Activated T-helper 1 cell treated with anti-CD3 and anti-CD28 coated beads, Interleukin-12 subunit alpha, Interleukin-12 subunit beta, Interleukin-2, Interleukin-4 antibody, amounts not matched to agents 30 ng/mL and 10 ng/mL and 1 ng/mL, durations not matched to agents 14 hours and 24 hours and 36 hours (primary cell): ENCODE measurements around the gene KCNIP2. TPM values are rescaled to one million over a fixed set of nuclear protein-coding genes. Genes with fewer than 3 reads are reported as not detected.

Source experiments
- DNase-seq: peaks from one replicate; pipeline ENCODE4 v3.0.0; 2021; ENCODE audit warnings: low spot score
- H3K27ac Mint-ChIP-seq: one replicate; pipeline ENCODE4 v1.8.0; 2021; ENCODE audit warnings: mild to moderate bottlenecking, mixed read lengths
- H3K27me3 Mint-ChIP-seq: one replicate; pipeline ENCODE4 v1.8.0; 2022; ENCODE audit warnings: mild to moderate bottlenecking, moderate library complexity, mixed read lengths; ENCODE audit not compliant: insufficient read depth
- H3K36me3 Mint-ChIP-seq: one replicate; pipeline ENCODE4 v1.8.0; 2021; ENCODE audit warnings: low read depth, mixed read lengths
- H3K4me1 Mint-ChIP-seq: one replicate; pipeline ENCODE4 v1.8.0; 2021; ENCODE audit warnings: low read depth, mixed read lengths
- H3K4me3 Mint-ChIP-seq: one replicate; pipeline ENCODE4 v1.8.0; 2021; ENCODE audit warnings: mild to moderate bottlenecking, moderate library complexity, mixed read lengths
- H3K9me3 Mint-ChIP-seq: one replicate; pipeline ENCODE4 v1.8.0; 2021; ENCODE audit warnings: mixed read lengths
- intact Hi-C: fragments of 100-400 bp; cut with micrococcal nuclease; formaldehyde crosslinking; loops from one replicate; pipeline ENCODE4 v1.15.1; 2024
- total RNA-seq: library from RNA; stranded (reverse); gene quantifications from 2 replicates; pipeline ENCODE4 v1.2.3, GENCODE V29; 2022

Gene KCNIP2
- total RNA-seq, 1 donor from 2014 or later: 2.5 TPM

- intact Hi-C loops: loop anchor here (1.0 to 5.0 kb wide), 5 partner anchors 9 to 882 kb away; partner anchors contain the start of genes ARL3, NPM3, OGA and SFXN2
- Mint-ChIP-seq H3K9me3 (no peaks in the 10 kb centered on the region), H3K27me3 (no peaks in the 10 kb centered on the region), H3K4me1 (peaks cover 51% of the 10 kb centered on the region), H3K27ac (peak overlapping the region; percentile 94), H3K4me3 (peak overlapping the region; percentile 79), H3K36me3 (peaks cover 7% of the 10 kb centered on the region)
- peak; percentile 85 for DNase-seq
Measured at GRCh38 chr10:101830322-101831168, 13.1 kb downstream of the KCNIP2 start.

DNA sequence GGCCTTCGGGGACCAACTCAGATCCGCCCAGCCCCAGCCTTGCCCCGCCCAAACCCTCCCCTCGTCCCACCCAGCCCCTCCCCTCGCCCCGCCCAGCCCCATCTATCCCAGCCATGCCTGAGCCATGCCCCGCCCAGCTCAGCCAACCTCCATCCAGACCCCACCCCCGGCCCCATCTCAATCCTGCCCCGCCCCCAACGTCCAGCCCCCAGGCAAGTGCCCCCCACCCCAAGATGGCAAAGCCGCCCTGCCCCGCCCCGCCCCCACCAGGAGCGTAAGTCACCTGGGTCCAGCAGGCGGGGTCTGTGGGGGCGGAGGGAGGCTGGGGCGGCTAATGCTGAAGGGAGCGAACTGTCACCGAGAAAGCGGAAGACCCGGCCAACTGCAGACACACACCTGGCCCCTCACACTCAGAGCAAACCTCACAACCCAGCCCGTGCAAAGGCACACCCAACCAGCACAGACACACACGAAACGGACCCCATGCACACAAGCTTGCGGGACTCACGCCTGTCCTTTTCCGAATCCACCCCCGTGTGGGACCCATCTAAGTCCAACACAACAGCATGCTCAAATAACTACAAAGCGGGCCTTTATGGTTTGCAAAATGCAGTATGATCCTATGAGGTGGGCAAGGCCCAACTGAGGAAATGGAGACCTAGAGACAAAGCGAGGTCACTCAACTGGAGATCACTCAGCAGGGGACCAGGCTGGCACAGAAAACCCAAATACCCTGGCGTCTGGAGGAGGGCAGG, 13.9 kb downstream of the KCNIP2 start:
- Mint-ChIP-seq H3K4me3 (peak overlapping the region; percentile 79), H3K27me3 (no peaks in the 10 kb centered on the region), H3K27ac (peak overlapping the region; percentile 94), H3K9me3 (no peaks in the 10 kb centered on the region), H3K4me1 (peaks cover 45% of the 10 kb centered on the region), H3K36me3 (peaks cover 6% of the 10 kb centered on the region)
- intact Hi-C loops: loop anchor here (1.0 to 5.0 kb wide), 4 partner anchors 11 to 883 kb away; partner anchors contain the start of genes ARL3, NPM3, OGA and SFXN2
- peak; percentile 43 for DNase-seq

DNA sequence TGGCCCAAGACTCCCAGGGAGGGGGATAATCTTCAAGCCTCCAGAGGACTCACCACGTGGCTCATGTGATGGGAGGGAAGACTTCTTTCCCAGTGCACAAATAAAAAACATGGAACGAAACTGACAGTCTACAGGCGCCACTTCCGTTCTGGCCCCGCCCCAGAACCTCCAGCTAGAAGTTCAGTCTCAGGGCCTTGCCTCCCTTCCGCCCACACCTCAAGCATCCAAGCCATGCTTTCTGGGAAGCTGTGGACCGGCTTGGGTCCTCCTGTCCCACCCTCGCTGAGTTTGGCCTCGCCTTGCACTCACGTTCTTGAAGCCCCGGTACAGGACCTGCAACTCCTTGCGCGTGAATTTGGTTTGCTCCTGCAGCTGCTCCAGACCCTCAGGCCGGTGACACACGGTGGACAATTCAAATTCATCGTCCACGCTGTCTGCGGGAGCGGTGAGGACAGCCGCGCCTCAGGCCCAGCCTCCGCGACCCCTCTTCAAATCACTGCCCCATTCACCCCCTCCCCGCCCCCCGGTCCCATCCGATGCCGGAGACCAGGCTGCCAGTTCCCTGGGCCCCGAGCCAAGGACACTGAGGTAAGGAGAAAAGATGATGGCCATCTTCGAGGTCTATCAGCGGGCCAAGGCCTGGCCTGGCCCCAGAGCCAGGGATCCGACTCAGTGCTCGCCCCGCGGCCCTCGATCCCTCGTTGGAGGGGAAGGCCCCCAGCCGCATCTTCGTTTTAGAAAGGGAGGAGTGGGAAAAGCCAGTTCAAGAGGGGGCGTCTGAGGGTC, 14.6 kb downstream of the KCNIP2 start:
- peak overlapping the region; percentile 4 for H3K4me3 Mint-ChIP-seq
- H3K4me1 Mint-ChIP-seq: peaks cover 37% of the 10 kb centered on the region
- H3K27ac Mint-ChIP-seq: no peak overlapping the region
- intact Hi-C loops: no loop called here
- no peak for DNase-seq
- no peaks in the 10 kb centered on the region for H3K9me3 Mint-ChIP-seq
- no peaks in the 10 kb centered on the region for H3K27me3 Mint-ChIP-seq
- peaks cover 5% of the 10 kb centered on the region for H3K36me3 Mint-ChIP-seq

DNA sequence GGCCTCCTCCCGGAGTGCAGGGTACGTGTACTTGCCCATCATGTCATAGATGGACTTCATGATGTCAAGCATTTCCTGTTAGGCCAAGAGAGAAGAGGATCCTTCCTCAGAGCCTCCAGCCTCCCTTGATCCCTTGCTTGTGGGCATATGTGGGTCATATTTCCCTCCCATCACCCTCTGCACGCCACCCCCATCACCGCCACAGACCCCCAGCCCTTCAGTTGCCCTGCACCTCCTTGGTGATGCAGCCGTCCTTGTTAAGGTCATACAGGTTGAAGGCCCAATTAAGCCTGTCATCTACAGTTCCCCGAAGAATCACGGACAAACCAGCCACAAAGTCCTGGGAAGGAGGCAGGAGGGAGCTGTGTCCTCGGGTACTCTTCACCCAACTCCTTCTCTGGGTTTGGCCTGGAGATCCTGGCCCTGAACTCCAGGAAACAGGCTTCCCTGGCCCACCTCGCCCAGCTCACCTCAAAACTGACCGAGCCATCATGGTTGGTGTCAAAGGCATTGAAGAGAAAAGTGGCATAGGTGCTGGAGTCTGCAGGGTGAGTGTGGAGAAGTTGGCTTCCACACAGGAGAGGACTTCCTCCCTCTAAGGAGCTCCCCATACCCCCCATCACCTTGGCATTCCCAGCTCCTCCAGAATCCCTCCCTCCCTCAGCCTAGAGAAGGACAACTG, 15.5 kb downstream of the KCNIP2 start:
- Mint-ChIP-seq H3K4me3 (no peak overlapping the region), H3K9me3 (no peaks in the 10 kb centered on the region), H3K27ac (no peak overlapping the region), H3K27me3 (no peaks in the 10 kb centered on the region), H3K4me1 (peaks cover 28% of the 10 kb centered on the region), H3K36me3 (peaks cover 5% of the 10 kb centered on the region)
- intact Hi-C loops: no loop called here
- DNase-seq: no peak

GRCh38 chr10:101826852-101827434, 16.7 kb downstream of the KCNIP2 start:
- H3K4me1 Mint-ChIP-seq: peaks cover 23% of the 10 kb centered on the region
- intact Hi-C loops: no loop called here
- H3K4me3 Mint-ChIP-seq: no peak overlapping the region
- no peaks in the 10 kb centered on the region for H3K9me3 Mint-ChIP-seq
- no peaks in the 10 kb centered on the region for H3K27me3 Mint-ChIP-seq
- H3K27ac Mint-ChIP-seq: peak overlapping the region; percentile 28
- DNase-seq: no peak
- H3K36me3 Mint-ChIP-seq: peaks cover 7% of the 10 kb centered on the region

GRCh38 chr10:101824736-101825135, 18.9 kb downstream of the KCNIP2 start:
- intact Hi-C loops: no loop called here

DNA sequence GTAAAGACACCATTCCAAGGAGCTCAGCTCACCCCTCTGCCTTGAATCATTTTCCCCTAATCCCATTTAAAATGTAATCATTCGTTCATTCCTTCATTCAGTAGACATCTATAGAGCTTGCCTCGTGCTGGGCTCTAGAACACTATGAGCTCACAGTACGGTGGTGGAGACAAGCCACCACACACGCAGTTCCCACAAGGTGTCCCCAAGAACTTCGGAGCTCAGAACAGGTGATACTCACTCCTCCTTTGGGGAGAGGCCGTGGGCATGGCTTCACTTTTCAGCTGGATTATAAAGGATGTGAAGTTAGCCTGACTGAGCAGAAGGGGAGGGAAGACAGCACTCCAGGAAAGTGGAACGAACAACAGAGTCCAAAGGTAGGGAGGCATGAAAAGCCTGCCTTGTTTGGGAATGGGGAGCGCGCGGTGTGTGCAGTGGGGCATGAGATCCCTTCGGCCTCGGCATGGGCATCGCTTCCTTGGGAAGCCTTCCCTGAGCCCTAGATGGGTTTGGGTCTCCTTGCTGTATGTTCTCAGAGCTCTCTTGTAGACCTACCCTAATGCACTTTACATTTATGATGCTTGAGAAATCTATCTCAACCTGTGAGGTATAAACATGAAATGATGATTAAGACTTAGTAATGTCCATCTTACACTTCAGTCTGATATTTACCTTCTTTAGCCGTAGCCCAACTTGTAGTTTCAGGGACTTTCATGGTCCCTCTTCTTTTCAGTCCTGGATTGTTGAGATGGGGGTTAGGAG, 24.5 kb downstream of the KCNIP2 start:
- intact Hi-C loops: loop anchor here (1.0 to 10.0 kb wide), 12 partner anchors 11 to 1374 kb away; partner anchors contain the start of genes ARMH3, BTRC, NFKB2 and NPM3
- peak overlapping the region; percentile 100 for H3K4me3 Mint-ChIP-seq
- peak; percentile 40 for DNase-seq
- H3K36me3 Mint-ChIP-seq: peaks cover 22% of the 10 kb centered on the region
- H3K27ac Mint-ChIP-seq: peak overlapping the region; percentile 100
- H3K27me3 Mint-ChIP-seq: peaks cover 3% of the 10 kb centered on the region
- H3K4me1 Mint-ChIP-seq: peaks cover 50% of the 10 kb centered on the region
- no peaks in the 10 kb centered on the region for H3K9me3 Mint-ChIP-seq

More at GRCh38 chr10:101824736-101825135, 18.9 kb downstream of the KCNIP2 start:
- no peak overlapping the region for H3K27ac Mint-ChIP-seq
- no peaks in the 10 kb centered on the region for H3K9me3 Mint-ChIP-seq
- no peak for DNase-seq
- H3K27me3 Mint-ChIP-seq: no peaks in the 10 kb centered on the region
- peaks cover 11% of the 10 kb centered on the region for H3K36me3 Mint-ChIP-seq
- H3K4me1 Mint-ChIP-seq: peaks cover 11% of the 10 kb centered on the region
- H3K4me3 Mint-ChIP-seq: no peak overlapping the region

GRCh38 chr10:101818119-101818871, 25.3 kb downstream of the KCNIP2 start, which contains the start of gene OGA:
TSS of gene OGA (minus strand) at chr10:101818444. CDS start at chr10:101818022, 422 bp downstream.
- Mint-ChIP-seq H3K36me3 (peaks cover 29% of the 10 kb centered on the region), H3K9me3 (no peaks in the 10 kb centered on the region), H3K4me3 (peak within 1 kb of the TSS; percentile 100), H3K27me3 (peaks cover 3% of the 10 kb centered on the region), H3K27ac (peak within 1 kb of the TSS; percentile 100), H3K4me1 (peaks cover 57% of the 10 kb centered on the region)
- DNase-seq: peak; percentile 97
- intact Hi-C loops: loop anchor here (1.0 to 10.0 kb wide), 12 partner anchors 12 to 1375 kb away; partner anchors contain the start of genes ARMH3, BTRC, NFKB2 and NPM3

- DNase-seq: no peak
- Mint-ChIP-seq H3K4me1 (peaks cover 65% of the 10 kb centered on the region), H3K4me3 (peak overlapping the region; percentile 100), H3K36me3 (peaks cover 35% of the 10 kb centered on the region), H3K27ac (peak overlapping the region; percentile 100), H3K27me3 (peaks cover 3% of the 10 kb centered on the region), H3K9me3 (no peaks in the 10 kb centered on the region)
- intact Hi-C loops: loop anchor here (1.0 to 10.0 kb wide), 12 partner anchors 13 to 1375 kb away; partner anchors contain the start of genes ARMH3, BTRC, NFKB2 and NPM3
Measured at GRCh38 chr10:101817337-101818118, 26.1 kb downstream of the KCNIP2 start.

DNA sequence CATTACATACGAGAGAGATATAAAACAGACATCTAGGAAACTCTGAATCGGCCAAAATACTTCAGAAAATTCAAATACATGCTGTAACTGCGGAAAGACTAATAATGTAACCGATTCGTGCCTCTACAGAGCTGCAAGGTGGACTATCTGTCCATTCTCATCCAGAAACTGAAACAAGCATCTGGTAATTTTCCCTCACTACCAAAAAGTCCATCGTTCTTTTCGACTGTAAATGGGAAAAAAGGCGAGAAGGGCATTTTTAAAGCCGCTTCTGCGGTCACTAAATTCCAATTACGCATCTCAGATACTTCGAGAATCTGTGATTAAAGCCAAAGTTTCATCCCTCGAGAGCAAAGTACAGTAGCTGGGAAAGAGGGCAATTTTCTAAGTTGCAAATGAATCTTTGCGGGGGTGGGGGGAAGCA, 26.7 kb downstream of the KCNIP2 start:
- Mint-ChIP-seq H3K9me3 (no peaks in the 10 kb centered on the region), H3K27me3 (peaks cover 3% of the 10 kb centered on the region), H3K36me3 (peaks cover 36% of the 10 kb centered on the region), H3K4me3 (peak overlapping the region; percentile 100), H3K4me1 (peaks cover 65% of the 10 kb centered on the region), H3K27ac (peak overlapping the region; percentile 100)
- intact Hi-C loops: loop anchor here (5.0 to 10.0 kb wide), 4 partner anchors 115 to 905 kb away; partner anchors contain the start of genes BTRC, NFKB2 and SLF2
- DNase-seq: no peak
